CD4-positive, alpha-beta memory T cell (primary cell): ENCODE measurements around the gene CELSR1. TPM values are rescaled to one million over a fixed set of nuclear protein-coding genes. Genes with fewer than 3 reads are reported as not detected.

Source experiments
- CTCF ChIA-PET: fragments of 350-600 bp; sonication (Branson Sonifier 250); formaldehyde crosslinking; loops from one replicate; lab custom pipeline; 2021; ENCODE audit warnings: inconsistent platforms; ENCODE audit not compliant: partially characterized antibody; lab: Charles Lee
- POLR2A ChIA-PET: fragments of 350-600 bp; sonication (Branson Sonifier 250); formaldehyde crosslinking; loops from one replicate; lab custom pipeline; 2021; ENCODE audit not compliant: partially characterized antibody; lab: Charles Lee
- DNase-seq, 5 donors: peaks; one replicate each; pipeline versions ENCODE4 v3.0.0 to v3.0.0-alpha.2; 2020 to 2022; ENCODE audit warnings: mixed read lengths in 1 of 5
- H3K27ac ChIP-seq: one replicate; pipeline ENCODE4 v1.7.0; 2013; ENCODE audit warnings: low read depth, low read length
- H3K27me3 ChIP-seq: 2 replicates; pipeline ENCODE4 v1.7.0; 2013; ENCODE audit warnings: mild to moderate bottlenecking, low read length, moderate library complexity; ENCODE audit not compliant: insufficient read depth
- H3K36me3 ChIP-seq: 2 replicates; pipeline ENCODE4 v1.7.0; 2013; ENCODE audit warnings: mild to moderate bottlenecking, low read length, moderate library complexity; ENCODE audit not compliant: insufficient read depth
- H3K4me1 ChIP-seq: 2 replicates; pipeline ENCODE4 v1.7.0; 2013; ENCODE audit warnings: mild to moderate bottlenecking, low read length, moderate library complexity; ENCODE audit not compliant: insufficient read depth
- H3K4me3 ChIP-seq, 2 donors: one replicate each; pipeline ENCODE4 v1.7.0; 2013; ENCODE audit warnings: low read length in 2 of 2, mild to moderate bottlenecking in 1 of 2
- H3K9me3 ChIP-seq, 2 donors: one replicate each; pipeline ENCODE4 v1.7.0; 2013; ENCODE audit warnings: low read length in 2 of 2, control low read depth in 1 of 2; ENCODE audit not compliant: control insufficient read depth in 1 of 2
- H3K27ac Mint-ChIP-seq, 7 donors: one replicate each; pipeline ENCODE4 v1.8.0; 2020 to 2021; ENCODE audit warnings: mixed read lengths in 7 of 7, mild to moderate bottlenecking in 6 of 7, inconsistent platforms in 3 of 7, moderate library complexity in 3 of 7
- H3K27me3 Mint-ChIP-seq, 2 donors: one replicate each; pipeline ENCODE4 v1.8.0; 2020 to 2021; ENCODE audit warnings: mixed read lengths in 2 of 2
- H3K36me3 Mint-ChIP-seq, 2 donors: one replicate each; pipeline ENCODE4 v1.8.0; 2020 to 2021; ENCODE audit warnings: mixed read lengths in 2 of 2, inconsistent platforms in 1 of 2, mild to moderate bottlenecking in 1 of 2
- H3K4me1 Mint-ChIP-seq, 4 donors: one replicate each; pipeline ENCODE4 v1.8.0; 2020 to 2021; ENCODE audit warnings: mixed read lengths in 4 of 4, mild to moderate bottlenecking in 1 of 4
- H3K4me3 Mint-ChIP-seq, 8 donors: one replicate each; pipeline ENCODE4 v1.8.0; 2020 to 2021; ENCODE audit warnings: mixed read lengths in 8 of 8, mild to moderate bottlenecking in 7 of 8, moderate library complexity in 6 of 8, inconsistent platforms in 3 of 8
- H3K9me3 Mint-ChIP-seq, 8 donors: one replicate each; pipeline ENCODE4 v1.8.0; 2020 to 2021; ENCODE audit warnings: mixed read lengths in 8 of 8, mild to moderate bottlenecking in 5 of 8, inconsistent platforms in 3 of 8, moderate library complexity in 1 of 8
- intact Hi-C: fragments of 100-400 bp; cut with micrococcal nuclease; formaldehyde crosslinking; loops from one replicate; pipeline ENCODE4 v1.15.1; 2023
- polyA plus RNA-seq, 2 donors: library from polyadenylated mRNA; unstranded; fragments of 300-500 nt; fragmentation: Illumina TruSeq; gene quantifications; one replicate each; pipeline ENCODE4 v1.2.3, GENCODE V29; 2021
- total RNA-seq, 2 experiments: library from RNA; stranded (reverse); gene quantifications; one replicate each; pipeline ENCODE4 v1.2.3, GENCODE V29; 2021

Gene CELSR1
- total and polyA plus RNA-seq, 4 experiments from 2014 or later: 0.47 to 1.1 (median 0.81) TPM

- ChIA-PET POLR2A (no interaction called here), CTCF (no interaction called here)
- Mint-ChIP-seq H3K27me3 (peaks cover 0 to 5% of the 10 kb centered on the region in 2 donors), H3K4me1 (peaks cover 0 to 4% (median 0%) of the 10 kb centered on the region in 4 donors), H3K4me3 (no peak overlapping the region), H3K9me3 (no peaks in the 10 kb centered on the region), H3K27ac (no peak overlapping the region), H3K36me3 (no peaks in the 10 kb centered on the region)
- Histone ChIP-seq H3K36me3 (no peaks in the 10 kb centered on the region), H3K4me3 (no peak overlapping the region), H3K27ac (no peak overlapping the region), H3K9me3 (no peaks in the 10 kb centered on the region), H3K27me3 (no peaks in the 10 kb centered on the region), H3K4me1 (no peaks in the 10 kb centered on the region)
- no peak for DNase-seq
- intact Hi-C loops: no loop called here
Observed at GRCh38 chr22:46416520-46416871, 120.9 kb downstream of the CELSR1 start.

- peak overlapping the region in 1 of 8 donors; percentile 3 for H3K4me3 Mint-ChIP-seq
- no peaks in the 10 kb centered on the region for H3K9me3 Mint-ChIP-seq
- Histone ChIP-seq H3K9me3 (no peaks in the 10 kb centered on the region), H3K27ac (no peak overlapping the region), H3K27me3 (no peaks in the 10 kb centered on the region), H3K4me1 (no peaks in the 10 kb centered on the region), H3K36me3 (no peaks in the 10 kb centered on the region), H3K4me3 (no peak overlapping the region)
- H3K36me3 Mint-ChIP-seq: no peaks in the 10 kb centered on the region
- no peaks in the 10 kb centered on the region for H3K4me1 Mint-ChIP-seq
- ChIA-PET POLR2A (no interaction called here), CTCF (no interaction called here)
- intact Hi-C loops: no loop called here
- no peak for DNase-seq
- H3K27ac Mint-ChIP-seq: no peak overlapping the region
- peaks cover 0 to 5% of the 10 kb centered on the region in 2 donors for H3K27me3 Mint-ChIP-seq
Observed at GRCh38 chr22:46415776-46416519, 121.5 kb downstream of the CELSR1 start.

DNA sequence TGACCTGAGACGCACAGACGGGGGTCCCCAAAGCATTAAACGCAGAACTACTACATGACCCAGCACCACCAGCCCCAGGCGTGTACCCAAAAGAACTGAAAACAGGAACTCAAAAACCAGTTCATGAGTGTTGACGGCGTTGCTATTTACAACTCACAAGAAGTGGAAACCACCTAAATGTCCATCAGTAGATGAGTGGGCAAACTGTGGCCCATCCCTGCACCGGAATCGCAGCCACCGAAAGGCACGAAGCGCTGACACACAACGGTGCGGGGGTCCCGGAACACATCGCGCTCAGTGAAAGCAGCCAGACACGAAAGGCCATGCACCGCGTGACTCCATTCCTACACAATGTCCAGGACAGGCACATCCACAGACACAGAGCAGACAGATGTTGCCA, 122.7 kb downstream of the CELSR1 start:
- no peak overlapping the region for H3K4me3 ChIP-seq
- Mint-ChIP-seq H3K4me1 (no peaks in the 10 kb centered on the region), H3K27me3 (peaks cover 0 to 5% of the 10 kb centered on the region in 2 donors), H3K4me3 (no peak overlapping the region), H3K36me3 (no peaks in the 10 kb centered on the region), H3K27ac (no peak overlapping the region), H3K9me3 (no peaks in the 10 kb centered on the region)
- POLR2A ChIA-PET: no interaction called here
- H3K36me3 ChIP-seq: no peaks in the 10 kb centered on the region
- DNase-seq: no peak
- CTCF ChIA-PET: no interaction called here
- no peak overlapping the region for H3K27ac ChIP-seq
- intact Hi-C loops: no loop called here
- no peaks in the 10 kb centered on the region for H3K9me3 ChIP-seq
- no peaks in the 10 kb centered on the region for H3K27me3 ChIP-seq
- H3K4me1 ChIP-seq: no peaks in the 10 kb centered on the region

GRCh38 chr22:46413725-46414379, 123.6 kb downstream of the CELSR1 start:
- no peaks in the 10 kb centered on the region for H3K9me3 Mint-ChIP-seq
- no peak overlapping the region for H3K4me3 ChIP-seq
- ChIA-PET CTCF (no interaction called here), POLR2A (no interaction called here)
- H3K27ac Mint-ChIP-seq: no peak overlapping the region
- H3K4me3 Mint-ChIP-seq: no peak overlapping the region
- H3K27me3 ChIP-seq: no peaks in the 10 kb centered on the region
- H3K36me3 ChIP-seq: no peaks in the 10 kb centered on the region
- no peak for DNase-seq
- no peaks in the 10 kb centered on the region for H3K4me1 ChIP-seq
- H3K9me3 ChIP-seq: no peaks in the 10 kb centered on the region
- H3K36me3 Mint-ChIP-seq: no peaks in the 10 kb centered on the region
- no peaks in the 10 kb centered on the region for H3K4me1 Mint-ChIP-seq
- H3K27ac ChIP-seq: no peak overlapping the region
- H3K27me3 Mint-ChIP-seq: peaks cover 0 to 5% of the 10 kb centered on the region in 2 donors
- intact Hi-C loops: no loop called here

GRCh38 chr22:46411347-46411746, 126.1 kb downstream of the CELSR1 start:
- H3K4me1 Mint-ChIP-seq: peaks cover 0 to 3% (median 0%) of the 10 kb centered on the region in 4 donors
- H3K27ac Mint-ChIP-seq: no peak overlapping the region
- no peak for DNase-seq
- Histone ChIP-seq H3K9me3 (no peaks in the 10 kb centered on the region), H3K27ac (no peak overlapping the region), H3K27me3 (no peaks in the 10 kb centered on the region), H3K36me3 (no peaks in the 10 kb centered on the region), H3K4me3 (no peak overlapping the region), H3K4me1 (no peaks in the 10 kb centered on the region)
- peaks cover 0 to 5% of the 10 kb centered on the region in 2 donors for H3K27me3 Mint-ChIP-seq
- intact Hi-C loops: no loop called here
- H3K9me3 Mint-ChIP-seq: no peaks in the 10 kb centered on the region
- CTCF ChIA-PET: no interaction called here
- no peaks in the 10 kb centered on the region for H3K36me3 Mint-ChIP-seq
- POLR2A ChIA-PET: no interaction called here
- no peak overlapping the region for H3K4me3 Mint-ChIP-seq

GRCh38 chr22:46410291-46410808, 127.1 kb downstream of the CELSR1 start:
- Mint-ChIP-seq H3K9me3 (no peaks in the 10 kb centered on the region), H3K36me3 (no peaks in the 10 kb centered on the region), H3K4me3 (no peak overlapping the region), H3K27ac (no peak overlapping the region), H3K4me1 (peaks cover 0 to 3% (median under 1%) of the 10 kb centered on the region in 4 donors), H3K27me3 (peaks cover 0 to 5% of the 10 kb centered on the region in 2 donors)
- Histone ChIP-seq H3K9me3 (no peaks in the 10 kb centered on the region), H3K4me1 (no peaks in the 10 kb centered on the region), H3K36me3 (no peaks in the 10 kb centered on the region), H3K27me3 (no peaks in the 10 kb centered on the region), H3K4me3 (no peak overlapping the region), H3K27ac (no peak overlapping the region)
- no peak for DNase-seq
- ChIA-PET POLR2A (no interaction called here), CTCF (no interaction called here)
- intact Hi-C loops: no loop called here

DNA sequence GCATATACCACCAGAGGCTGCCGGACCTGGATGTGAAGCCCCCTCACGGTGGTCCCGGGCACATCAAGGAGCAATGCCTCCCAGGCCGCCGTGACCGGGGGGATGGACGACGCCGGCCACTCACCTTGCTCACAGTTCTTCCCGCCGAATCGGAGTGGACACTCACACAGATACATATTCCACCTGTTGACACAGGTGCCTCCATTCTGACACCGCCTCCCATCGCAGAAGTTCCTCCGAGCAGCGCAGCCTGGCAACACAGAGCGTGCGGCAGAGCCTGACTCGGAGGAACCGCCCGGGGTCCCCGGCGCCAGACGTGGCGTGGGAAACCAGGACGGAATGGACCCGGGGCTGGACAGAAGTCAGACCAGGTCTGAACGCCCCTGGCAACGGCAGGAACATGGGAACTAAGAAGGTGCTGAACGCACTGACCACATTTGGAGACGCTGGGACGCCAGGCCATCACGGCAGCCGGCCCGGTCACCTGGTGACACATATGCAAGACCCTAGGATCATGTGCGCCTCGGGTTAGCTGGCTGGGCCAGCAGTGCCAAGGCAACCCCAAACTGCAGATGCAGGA, 127.7 kb downstream of the CELSR1 start:
- Mint-ChIP-seq H3K4me3 (no peak overlapping the region), H3K27me3 (peaks cover 0 to 5% of the 10 kb centered on the region in 2 donors), H3K36me3 (no peaks in the 10 kb centered on the region), H3K9me3 (no peaks in the 10 kb centered on the region), H3K4me1 (peaks cover 0 to 3% (median under 1%) of the 10 kb centered on the region in 4 donors), H3K27ac (no peak overlapping the region)
- no peak for DNase-seq
- Histone ChIP-seq H3K9me3 (no peaks in the 10 kb centered on the region), H3K27me3 (no peaks in the 10 kb centered on the region), H3K36me3 (no peaks in the 10 kb centered on the region), H3K27ac (no peak overlapping the region), H3K4me1 (no peaks in the 10 kb centered on the region), H3K4me3 (no peak overlapping the region)
- ChIA-PET POLR2A (no interaction called here), CTCF (no interaction called here)
- intact Hi-C loops: no loop called here
